HTR-8/SVneo (cell line): Measurements from ENCODE around the gene PALM.
"Not testable (repeated sequence)": the region's sequence is repeated elsewhere in the genome, so short reads cannot be mapped to it uniquely, and the experiment has no call there.

ENCODE experiments used
- DNase-seq: peaks from one replicate; pipeline ENCODE4 v3.0.0; 2011; ENCODE audit warnings: low spot score, mixed read lengths; ENCODE audit not compliant: insufficient read length
- FAIRE-seq: peaks from 2 replicates; lab custom pipeline; 2011; peaks lifted over from hg19 to GRCh38; lab: Jason Lieb, UNC

PALM gene

DNA sequence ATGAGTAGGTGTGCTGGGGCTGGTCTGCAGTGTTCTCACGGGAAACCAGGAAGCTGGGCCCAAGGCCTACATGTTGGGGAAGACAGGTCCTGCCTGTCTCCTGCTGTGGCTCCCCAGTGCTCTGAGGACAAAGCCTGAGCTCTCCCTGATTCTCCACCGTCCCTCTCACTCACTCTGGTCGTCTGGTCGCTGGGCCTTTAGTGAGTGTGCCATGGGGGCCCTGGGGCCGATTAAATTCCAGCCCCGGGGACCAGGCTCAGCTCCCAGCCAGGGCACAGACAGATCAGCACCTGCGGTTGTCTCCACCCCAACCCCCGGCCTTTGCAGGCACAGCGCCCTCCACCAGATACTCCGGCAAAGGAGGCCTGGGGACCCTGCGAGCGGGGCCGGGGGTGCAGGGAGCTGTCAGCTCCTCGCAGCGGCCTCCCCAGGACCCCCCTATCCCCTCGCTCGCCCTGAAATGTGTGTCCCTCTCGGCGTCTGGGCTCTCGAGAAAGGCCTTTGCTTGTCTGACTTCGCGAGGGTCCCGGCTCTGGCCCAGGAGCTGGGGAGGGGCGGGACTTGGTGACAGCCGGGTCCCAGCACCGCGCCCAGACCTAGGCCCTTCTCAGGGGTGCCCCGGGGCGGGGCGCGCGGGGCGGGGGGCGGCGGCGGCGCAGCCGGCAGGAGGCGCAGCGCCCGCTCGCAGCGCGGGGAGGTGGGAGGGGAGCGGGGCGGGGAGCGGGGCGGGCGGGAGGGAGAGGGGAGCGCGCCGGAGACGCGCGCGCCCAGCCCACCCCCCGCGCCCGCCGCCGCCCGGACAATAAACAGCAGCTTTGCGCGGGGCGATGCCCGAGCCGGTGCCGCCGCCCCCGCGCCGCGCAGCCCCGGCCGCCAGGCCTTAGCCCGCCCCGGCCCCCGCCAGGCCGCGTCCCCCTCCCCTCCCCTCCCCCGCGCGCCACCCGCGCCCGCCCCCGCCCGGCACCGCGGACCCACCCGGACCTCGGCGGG, at the start of gene PALM:
PALM (plus strand) TSS at position 782 of the 990 bp plus-strand sequence. CDS start 212 bp downstream, outside the sequence.
- FAIRE-seq (no peak), DNase-seq (peak; percentile 49)

- no peak for FAIRE-seq
- DNase-seq: no peak
These were observed 47.8 kb upstream of the PALM start for GRCh38 chr19:660793-661426.

DNA sequence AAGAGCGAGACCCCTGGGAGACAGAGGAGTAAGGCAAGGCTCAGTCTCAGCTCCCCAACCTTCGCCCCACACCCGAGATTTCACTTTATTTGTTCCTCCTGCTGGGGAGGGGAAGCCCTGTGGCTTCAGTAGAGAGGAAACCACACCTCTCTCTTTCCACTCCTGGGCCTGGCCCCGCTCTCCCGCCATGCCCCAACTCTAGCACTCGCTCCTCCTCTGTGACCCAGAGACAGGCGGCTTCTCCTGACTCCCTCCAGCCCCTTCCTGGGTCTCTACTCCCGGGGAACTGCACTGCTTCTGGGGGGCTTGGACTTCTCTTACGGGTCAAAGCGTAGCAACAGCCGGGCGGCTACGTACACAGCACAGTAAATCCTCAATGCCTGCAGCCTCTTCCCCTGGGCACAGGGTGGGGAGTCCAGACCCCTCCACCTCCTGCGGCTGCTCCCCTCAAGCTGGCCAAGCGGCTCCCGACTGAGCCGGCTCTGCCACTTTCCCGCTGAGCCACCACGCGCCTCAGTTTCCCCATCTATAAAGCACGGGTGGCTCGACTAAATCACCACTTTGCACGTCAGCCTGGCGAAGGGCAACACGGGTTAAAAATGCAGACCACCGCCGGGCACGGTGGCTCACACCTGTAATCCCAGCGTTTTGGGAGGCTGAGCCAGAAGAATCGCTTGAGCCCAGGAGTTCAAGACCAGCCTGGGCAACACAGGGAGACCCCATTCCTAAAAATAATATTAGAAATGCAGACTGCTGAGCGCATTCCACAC, 47.1 kb upstream of the PALM start:
- FAIRE-seq (no peak), DNase-seq (no peak)

DNA sequence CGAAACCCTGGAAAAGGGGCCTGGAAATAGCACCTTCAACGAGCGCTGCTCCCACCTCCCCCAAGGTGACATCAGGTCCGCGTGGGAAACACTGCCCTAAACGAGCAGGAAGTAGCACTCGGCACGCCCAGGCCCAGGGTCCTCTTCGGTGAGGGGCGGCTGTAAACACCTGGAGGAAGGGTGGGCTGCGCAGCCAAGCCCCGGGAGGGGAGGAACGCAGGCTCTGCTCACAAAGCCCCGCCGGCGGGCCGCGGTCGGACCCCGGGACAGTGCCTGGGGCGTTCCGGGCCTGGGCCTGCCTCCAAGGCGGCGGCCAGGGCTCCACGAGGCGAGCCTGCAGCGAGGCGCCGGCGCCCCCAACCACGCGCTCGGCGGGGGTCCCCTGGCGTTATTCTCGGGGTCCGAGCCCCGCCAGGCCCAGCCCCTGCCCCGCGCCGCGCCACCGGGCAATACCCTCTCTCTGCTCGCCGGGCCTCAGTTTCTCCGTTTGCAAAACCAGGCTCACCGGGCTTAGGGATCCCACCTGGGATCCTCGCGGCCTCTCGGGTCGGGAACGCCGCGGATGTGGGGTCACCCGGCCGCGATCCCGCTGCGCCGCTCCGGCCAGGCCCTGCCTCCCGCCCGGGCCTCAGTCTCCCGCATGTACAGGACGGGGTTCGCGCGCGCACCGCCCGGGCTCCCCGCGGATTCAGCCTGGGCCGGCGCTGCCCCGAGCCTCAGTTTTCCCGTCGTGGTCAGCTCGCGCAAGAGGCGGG, 46.4 kb upstream of the PALM start:
- no peak for FAIRE-seq
- peak; percentile 32 for DNase-seq

GRCh38 chr19:662962-663681, 45.6 kb upstream of the PALM start, which contains the start of gene RNF126:
TSS of gene RNF126 (minus strand) at chr19:663214. CDS start at chr19:663121, 93 bp downstream.
- FAIRE-seq (peak; percentile 81), DNase-seq (peak; percentile 74)

GRCh38 chr19:663682-664117, 45.0 kb upstream of the PALM start:
- FAIRE-seq: no peak
- no peak for DNase-seq

DNA sequence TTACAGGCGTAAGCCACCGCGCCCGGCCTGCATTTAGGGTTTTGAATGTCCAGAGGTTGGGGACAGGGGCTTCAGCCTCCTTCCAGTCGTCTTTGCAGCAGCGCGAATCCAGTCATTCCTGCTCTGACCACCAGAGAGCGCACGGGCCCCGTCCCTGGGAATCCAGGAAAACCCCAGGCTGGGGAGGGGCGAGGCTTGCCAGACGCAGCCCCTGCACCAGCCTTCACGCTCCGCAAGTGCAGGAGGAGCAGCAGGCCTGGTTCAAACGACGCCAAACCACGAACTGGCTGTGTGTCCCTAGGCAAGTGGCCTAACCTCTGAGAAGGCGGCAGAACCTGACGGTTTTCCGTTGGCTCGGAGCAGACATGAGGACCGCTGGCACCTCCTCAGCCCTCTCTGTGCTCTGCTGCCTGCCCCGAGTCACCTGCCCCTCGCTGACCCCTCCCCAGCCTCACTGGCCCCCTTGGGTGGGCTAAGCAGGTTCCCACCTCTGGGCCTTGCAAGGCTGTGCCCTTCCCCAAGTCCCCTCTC, 43.8 kb upstream of the PALM start:
- peak; percentile 85 for DNase-seq
- FAIRE-seq: no peak

DNA sequence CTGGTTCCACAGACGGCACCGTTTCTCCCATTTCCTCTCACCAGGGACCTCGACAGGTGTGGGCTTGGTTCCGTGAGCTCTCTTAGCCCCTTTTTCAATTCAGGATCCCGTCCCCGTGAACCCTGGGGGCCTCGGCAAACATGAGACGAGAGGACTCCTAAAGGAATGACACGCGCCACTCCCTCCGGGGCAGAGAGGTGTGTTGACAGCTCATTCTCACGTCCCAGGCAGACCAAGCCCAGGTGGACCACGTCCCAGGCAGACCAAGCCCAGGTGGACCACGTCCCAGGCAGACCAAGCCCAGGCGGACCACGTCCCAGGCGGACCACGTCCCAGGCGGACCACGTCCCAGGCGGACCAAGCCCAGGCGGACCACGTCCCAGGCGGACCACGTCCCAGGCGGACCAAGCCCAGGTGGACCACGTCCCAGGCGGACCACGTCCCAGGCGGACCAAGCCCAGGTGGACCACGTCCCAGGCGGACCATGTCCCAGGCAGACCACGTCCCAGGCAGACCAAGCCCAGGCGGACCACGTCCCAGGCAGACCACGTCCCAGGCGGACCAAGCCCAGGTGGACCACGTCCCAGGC, 41.7 kb upstream of the PALM start:
- FAIRE-seq, DNase-seq: not testable (repeated sequence)

GRCh38 chr19:668675-669434, 39.9 kb upstream of the PALM start:
- DNase-seq, FAIRE-seq: not testable (repeated sequence)

- DNase-seq (no peak), FAIRE-seq (no peak)
These were observed 38.1 kb upstream of the PALM start for GRCh38 chr19:670609-671075.

- FAIRE-seq (no peak), DNase-seq (no peak)
These were observed 34.2 kb upstream of the PALM start for GRCh38 chr19:674282-675151.

DNA sequence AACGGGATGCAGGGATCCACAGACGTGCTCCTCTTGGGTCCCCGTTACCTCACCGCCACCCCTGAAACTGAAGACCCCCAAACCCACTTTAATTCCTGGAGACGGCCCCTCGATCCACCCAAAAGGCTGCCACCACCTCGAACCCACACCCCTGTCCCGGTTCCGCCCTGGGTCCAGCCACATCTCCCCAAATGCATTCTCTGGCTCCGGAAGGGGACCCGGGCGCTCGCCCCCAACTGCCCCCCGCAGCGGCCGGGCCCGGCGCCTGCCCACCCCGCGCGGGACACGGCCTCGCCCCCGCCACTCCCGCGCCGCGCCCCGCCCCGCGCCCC, 32.8 kb upstream of the PALM start:
- FAIRE-seq (no peak), DNase-seq (no peak)

DNA sequence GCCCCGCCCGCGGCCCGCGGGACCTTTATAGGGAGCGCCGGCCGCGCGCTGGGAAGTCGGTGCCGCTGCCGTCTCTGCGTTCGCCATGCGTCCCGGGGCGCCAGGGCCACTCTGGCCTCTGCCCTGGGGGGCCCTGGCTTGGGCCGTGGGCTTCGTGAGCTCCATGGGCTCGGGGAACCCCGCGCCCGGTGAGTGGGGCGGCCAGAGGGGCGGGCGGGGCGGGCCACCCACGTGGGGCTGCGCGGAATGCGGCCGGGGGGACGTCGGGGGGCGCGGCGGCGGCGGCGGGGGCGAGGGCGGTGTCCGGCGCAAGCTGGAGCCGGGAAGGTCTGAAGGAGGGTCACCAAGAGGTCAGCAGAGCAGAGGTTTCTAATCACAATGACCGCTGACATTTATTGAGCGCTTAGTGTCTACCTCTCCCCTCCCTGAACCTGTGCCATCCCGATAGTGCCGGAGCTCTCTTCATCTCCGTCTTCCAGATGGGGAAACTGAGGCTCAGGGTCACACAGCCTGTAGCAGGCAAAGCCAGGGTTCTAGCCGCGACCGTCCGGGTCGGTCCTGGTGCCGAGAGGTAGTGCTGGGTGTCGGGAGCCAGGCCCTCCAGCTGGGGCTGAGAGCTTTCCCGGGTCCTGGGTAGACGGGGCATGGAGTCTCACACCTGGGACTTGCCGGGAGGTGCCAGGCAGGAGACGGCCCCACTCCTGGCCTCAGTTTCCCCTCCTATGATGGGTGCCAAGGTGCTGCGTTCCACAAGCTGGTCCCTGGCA, 32.2 kb upstream of the PALM start, which contains the start of gene FSTL3:
FSTL3 (plus strand) TSS at position 54 of the 767 bp plus-strand sequence; CDS start at position 86, 32 bp downstream.
- DNase-seq (no peak), FAIRE-seq (peak; percentile 26)

DNA sequence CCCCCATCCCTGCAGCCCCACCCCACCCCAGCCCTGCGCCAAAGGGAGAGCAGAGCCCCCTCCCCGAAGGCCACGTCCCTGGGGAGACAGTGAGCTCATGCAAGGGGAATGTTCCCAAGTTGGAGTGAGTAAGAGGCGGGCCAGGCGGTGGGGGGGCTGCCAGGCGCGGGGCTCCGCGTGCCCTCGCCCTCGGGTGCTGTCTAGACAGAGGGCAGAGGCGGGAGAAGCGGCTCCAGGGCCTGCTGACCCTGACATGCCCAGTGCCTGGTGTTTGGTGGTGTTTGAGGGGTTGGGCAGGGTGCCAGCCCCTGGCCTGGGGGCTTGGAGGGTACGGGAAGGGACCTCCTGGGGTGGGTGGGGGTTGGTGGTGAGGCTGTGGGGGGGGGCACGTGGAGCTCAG, 31.5 kb upstream of the PALM start:
- FAIRE-seq: peak; percentile 66

GRCh38 chr19:677601-678436, 30.9 kb upstream of the PALM start:
- no peak for FAIRE-seq
- DNase-seq: no peak

More for the DNA sequence above, 31.5 kb upstream of the PALM start:
- peak; percentile 85 for DNase-seq
